ENCODE data around the gene TAOK1.

- TF ChIP-seq, protein P1, sequence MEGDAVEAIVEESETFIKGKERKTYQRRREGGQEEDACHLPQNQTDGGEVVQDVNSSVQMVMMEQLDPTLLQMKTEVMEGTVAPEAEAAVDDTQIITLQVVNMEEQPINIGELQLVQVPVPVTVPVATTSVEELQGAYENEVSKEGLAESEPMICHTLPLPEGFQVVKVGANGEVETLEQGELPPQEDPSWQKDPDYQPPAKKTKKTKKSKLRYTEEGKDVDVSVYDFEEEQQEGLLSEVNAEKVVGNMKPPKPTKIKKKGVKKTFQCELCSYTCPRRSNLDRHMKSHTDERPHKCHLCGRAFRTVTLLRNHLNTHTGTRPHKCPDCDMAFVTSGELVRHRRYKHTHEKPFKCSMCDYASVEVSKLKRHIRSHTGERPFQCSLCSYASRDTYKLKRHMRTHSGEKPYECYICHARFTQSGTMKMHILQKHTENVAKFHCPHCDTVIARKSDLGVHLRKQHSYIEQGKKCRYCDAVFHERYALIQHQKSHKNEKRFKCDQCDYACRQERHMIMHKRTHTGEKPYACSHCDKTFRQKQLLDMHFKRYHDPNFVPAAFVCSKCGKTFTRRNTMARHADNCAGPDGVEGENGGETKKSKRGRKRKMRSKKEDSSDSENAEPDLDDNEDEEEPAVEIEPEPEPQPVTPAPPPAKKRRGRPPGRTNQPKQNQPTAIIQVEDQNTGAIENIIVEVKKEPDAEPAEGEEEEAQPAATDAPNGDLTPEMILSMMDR (IDR thresholded peaks at IDR 0.05), result no peak
- TF ChIP-seq JUN (CRISPR knock-in tag; IDR thresholded peaks at IDR 0.05) (no peak), E2F5 (CRISPR knock-in tag; IDR thresholded peaks at IDR 0.05) (no peak), ZNF121 (CRISPR knock-in tag; IDR thresholded peaks at IDR 0.05) (no peak), KAT7 (CRISPR knock-in tag; IDR thresholded peaks at IDR 0.05; ENCODE audit: borderline replicate concordance) (no peak), ELF4 (CRISPR knock-in tag; IDR thresholded peaks at IDR 0.05; ENCODE audit: low read depth) (no peak), TEAD4 (CRISPR knock-in tag; IDR thresholded peaks at IDR 0.05) (no peak)
- TF ChIP-seq, protein P2, sequence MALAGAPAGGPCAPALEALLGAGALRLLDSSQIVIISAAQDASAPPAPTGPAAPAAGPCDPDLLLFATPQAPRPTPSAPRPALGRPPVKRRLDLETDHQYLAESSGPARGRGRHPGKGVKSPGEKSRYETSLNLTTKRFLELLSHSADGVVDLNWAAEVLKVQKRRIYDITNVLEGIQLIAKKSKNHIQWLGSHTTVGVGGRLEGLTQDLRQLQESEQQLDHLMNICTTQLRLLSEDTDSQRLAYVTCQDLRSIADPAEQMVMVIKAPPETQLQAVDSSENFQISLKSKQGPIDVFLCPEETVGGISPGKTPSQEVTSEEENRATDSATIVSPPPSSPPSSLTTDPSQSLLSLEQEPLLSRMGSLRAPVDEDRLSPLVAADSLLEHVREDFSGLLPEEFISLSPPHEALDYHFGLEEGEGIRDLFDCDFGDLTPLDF (CRISPR knock-in tag; IDR thresholded peaks at IDR 0.05), result no peak
Observed at GRCh38 chr17:29409963-29410362, 19.8 kb downstream of the TAOK1 start.
